ENCODE results near the gene WFDC12.

The WFDC12 gene

GRCh38 chr20:45114465-45115385 is 9.5 kb downstream of the WFDC12 start, which contains the start of gene WFDC5:
TSS of gene WFDC5 (minus strand) at chr20:45115174. CDS start at chr20:45115083, 91 bp downstream.
- DNase-seq: no peak

DNA sequence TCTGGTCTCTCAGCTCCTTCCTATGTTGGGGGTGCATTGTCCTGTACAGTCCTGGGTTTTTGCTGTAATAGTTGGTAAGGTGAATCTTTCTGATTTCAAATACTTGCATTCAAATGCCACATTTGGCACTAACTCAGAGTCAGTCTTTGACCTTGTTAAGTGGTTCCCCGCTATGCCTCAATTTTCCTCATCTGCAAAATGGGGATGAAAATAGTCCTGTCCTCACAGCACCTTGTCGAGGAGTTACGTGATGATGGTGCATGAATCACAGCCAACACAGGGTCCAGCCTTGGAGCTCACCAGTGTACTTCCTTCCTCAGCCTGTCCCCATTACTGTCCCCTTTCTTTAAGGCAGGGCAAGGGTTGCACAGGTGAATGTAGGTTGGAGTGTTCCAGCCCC is 10.4 kb downstream of the WFDC12 start:
- no peak for DNase-seq

DNA sequence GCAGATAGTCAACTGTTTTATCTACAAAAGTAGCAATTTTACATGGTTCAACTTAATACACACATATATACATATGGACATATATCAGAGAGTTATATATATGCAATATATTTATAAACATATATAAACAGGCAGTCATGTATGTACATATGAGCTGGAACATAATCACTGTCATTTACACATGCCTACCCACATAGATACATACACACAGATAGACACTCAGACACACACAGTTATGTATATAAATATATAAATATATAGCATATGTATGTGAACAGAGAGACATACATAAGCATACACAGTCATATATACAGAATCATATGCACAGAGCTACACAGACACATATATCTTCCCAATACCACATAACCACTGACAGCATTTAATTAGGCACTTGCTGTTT is 11.5 kb downstream of the WFDC12 start:
- DNase-seq: no peak

- peak in 1 of 2 experiments; percentile 10 for DNase-seq
These were observed 12.3 kb downstream of the WFDC12 start for GRCh38 chr20:45111799-45112471.

- DNase-seq: no peak
These were observed 13.0 kb downstream of the WFDC12 start for GRCh38 chr20:45111285-45111684.

- DNase-seq: no peak
These were observed 14.0 kb downstream of the WFDC12 start for GRCh38 chr20:45110301-45110700.

- no peak for DNase-seq
These were observed 14.6 kb downstream of the WFDC12 start for GRCh38 chr20:45109634-45110033.

- no peak for DNase-seq
These were observed 18.9 kb downstream of the WFDC12 start for GRCh38 chr20:45105317-45105716.

GRCh38 chr20:45104786-45105185 is 19.5 kb downstream of the WFDC12 start:
- DNase-seq: no peak

DNA sequence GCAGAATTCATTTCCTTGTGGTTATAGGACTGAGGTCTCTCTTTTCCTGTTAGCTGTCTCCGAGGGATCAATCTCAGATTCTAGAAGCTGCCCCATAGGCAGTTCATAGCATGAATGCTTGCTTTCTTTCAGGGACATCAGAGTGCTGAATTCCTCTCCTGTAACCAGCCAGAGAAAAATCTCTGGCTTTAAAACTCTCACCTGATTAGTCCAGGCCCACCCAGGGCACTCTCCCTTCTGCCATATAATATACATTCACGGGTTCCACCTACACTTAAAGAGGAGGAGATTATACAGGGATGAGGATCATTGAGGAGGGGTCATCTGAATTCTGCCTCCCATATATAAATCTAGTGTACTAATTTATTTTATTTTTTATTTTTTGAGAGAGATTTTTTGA is 21.2 kb downstream of the WFDC12 start:
- no peak for DNase-seq

- no peak for DNase-seq
These were observed 22.9 kb downstream of the WFDC12 start for GRCh38 chr20:45101333-45101850.

GRCh38 chr20:45100563-45101245 is 23.6 kb downstream of the WFDC12 start, which contains the start of gene KCNS1:
TSS of gene KCNS1 (minus strand) at chr20:45101127. CDS start at chr20:45099236, 1,891 bp downstream.
- no peak for DNase-seq

DNA sequence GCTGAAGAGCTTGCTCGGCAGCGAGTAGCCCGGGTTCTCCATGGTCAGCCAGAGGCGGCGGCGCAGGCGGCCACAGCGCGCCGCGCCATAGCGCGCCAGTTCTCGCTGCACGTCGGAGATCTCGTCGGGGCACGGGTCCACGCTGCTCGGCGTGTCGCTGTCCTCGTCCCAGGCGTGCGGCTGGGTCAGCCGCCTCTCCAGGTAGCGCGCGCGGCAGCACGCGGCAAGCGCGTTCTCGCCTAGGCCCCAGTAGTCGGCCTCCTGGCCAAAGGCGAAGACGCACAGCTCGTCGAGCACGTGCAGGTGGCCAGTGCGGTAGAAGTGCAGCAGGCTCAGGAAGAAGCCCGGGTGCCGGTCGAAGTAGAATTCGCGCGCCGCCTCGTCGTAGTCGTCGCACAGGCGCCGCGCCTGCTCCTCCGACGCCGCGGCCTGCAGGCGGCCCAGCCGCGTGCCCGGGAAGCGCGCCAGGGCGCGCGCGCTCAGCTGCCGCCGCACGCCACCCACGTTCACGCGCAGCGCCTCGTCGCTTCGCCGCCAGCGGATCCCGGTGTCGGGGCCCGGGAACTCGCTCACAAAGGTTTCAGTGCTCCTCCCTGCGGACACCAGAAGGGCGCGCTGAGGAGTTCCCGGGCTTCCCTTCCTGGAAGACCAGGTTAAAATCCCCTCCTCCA is 26.0 kb downstream of the WFDC12 start:
- no peak for DNase-seq

DNA sequence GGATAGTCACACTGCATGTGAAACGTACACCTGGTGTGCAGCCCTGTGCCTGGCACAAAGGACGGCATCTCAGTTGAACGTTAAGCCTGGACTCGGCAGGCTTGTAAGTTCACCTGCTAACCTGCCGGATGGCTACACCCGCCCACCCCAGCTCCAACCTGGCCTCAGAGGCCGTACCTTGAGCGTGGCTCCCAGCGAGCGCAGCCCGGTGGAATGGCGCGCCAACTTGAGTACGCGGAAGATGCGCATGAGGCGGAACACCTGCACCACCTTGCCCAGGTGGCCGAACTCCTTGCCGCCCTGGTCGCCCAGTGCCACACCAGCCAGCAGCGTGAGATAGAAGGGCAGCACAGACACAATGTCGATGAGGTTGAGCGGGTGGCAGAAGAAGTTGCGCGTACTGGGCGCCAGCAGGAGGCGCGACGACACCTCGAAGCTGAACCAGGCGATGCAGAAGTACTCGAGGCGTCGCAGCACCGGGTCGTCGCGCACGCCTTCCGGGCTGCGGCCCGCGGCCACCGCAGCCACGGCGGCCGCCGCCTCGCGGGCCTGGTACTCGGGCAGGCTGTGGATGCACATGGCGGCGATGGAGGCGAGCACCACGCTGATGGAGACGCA is 26.7 kb downstream of the WFDC12 start:
- DNase-seq: no peak

GRCh38 chr20:45096781-45097180 is 27.5 kb downstream of the WFDC12 start:
- no peak for DNase-seq

- DNase-seq: peak; percentile 27 to 41
These were observed 28.4 kb downstream of the WFDC12 start for GRCh38 chr20:45095805-45096238.

- DNase-seq: no peak
These were observed 29.2 kb downstream of the WFDC12 start for GRCh38 chr20:45094864-45095574.

GRCh38 chr20:45094201-45094600 is 30.1 kb downstream of the WFDC12 start:
- DNase-seq: no peak

DNA sequence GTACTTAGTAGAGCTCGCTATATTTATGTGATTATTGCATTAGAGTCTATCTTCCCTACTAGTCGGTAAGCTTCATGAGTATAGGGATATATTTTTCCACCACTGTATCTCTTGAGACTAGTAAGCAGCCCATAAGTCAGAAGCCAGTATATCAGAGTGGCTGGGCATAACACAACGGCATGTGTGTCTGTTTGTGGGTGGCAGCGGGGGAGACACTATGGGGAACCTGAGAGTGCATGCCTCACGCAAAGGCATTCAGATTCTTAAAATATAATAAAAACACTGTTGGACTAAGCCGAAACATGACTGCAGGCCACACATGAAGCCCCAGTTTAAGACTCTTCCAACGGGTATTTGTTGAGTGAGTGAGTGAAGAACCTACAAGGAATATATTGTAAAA is 31.4 kb downstream of the WFDC12 start:
- DNase-seq: no peak

- DNase-seq: no peak
These were observed 32.9 kb downstream of the WFDC12 start for GRCh38 chr20:45091366-45091765.

DNA sequence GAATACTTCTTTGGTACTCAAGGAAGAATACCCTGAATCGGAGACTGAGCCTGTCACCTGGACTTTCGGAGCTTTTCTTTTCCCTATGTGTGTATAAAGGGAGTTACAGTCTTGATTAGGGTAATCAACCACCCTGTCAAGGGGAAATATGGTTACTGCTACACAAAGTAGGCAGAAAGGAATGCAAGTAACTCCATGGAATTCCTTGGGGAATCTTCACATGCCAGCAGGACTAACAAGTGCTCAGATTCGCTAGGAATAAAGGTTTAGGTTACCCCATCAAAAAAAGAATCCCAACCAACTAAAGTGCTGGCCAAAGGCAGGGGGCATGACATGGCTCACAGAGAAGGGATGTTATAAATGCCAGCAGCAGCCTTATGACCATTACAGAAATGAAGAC is 33.8 kb downstream of the WFDC12 start:
- DNase-seq: no peak
